GM06990 (cell line): ENCODE data around the gene TMEM98.

Source experiments
- DNase-seq: peaks from one replicate; pipeline ENCODE4 v3.0.0-alpha.2; 2011; ENCODE audit not compliant: insufficient read length; ENCODE audit errors: extremely low read depth
- H3K27me3 ChIP-seq: replicated peaks from 2 replicates; pipeline ENCODE4 v1.6.0; 2011; ENCODE audit warnings: low read length; ENCODE audit not compliant: control insufficient read depth, insufficient read depth
- H3K36me3 ChIP-seq: 2 replicates; pipeline ENCODE4 v1.5.1; 2011; ENCODE audit warnings: low read length; ENCODE audit not compliant: control insufficient read depth, insufficient read depth
- H3K4me3 ChIP-seq: replicated peaks from 2 replicates; pipeline ENCODE4 v1.5.1; 2011; ENCODE audit warnings: low read depth, mild to moderate bottlenecking, control low read depth, low read length
- TF ChIP-seq, protein P1 (sequence below): IDR thresholded peaks from 2 replicates; pipeline ENCODE4 v1.5.1; 2011; ENCODE audit warnings: low read length, control low read depth, mild to moderate bottlenecking, inconsistent platforms; ENCODE audit not compliant: insufficient read depth, poor library complexity, severe bottlenecking

The TMEM98 gene

DNA sequence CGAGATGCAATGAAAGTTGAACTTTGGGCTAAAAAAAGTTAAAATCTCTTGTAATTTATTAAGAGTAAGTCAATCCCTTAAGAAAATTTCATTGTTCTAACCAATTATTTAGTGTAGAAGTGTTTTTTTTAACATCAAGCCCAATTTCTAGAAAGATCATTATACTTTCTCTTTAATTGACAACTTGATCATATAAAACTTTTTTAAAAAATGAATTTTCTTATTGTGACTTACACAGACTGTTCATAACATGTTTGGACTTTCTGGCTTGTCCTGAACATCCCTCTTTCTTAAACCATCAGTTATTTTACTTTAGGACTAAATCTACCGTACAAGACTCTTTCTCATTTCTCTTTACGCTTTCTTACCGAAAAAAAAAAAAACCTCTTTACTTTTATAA, 26.2 kb upstream of the TMEM98 start:
- H3K27me3 ChIP-seq, result no peaks in the 10 kb centered on the region; the same call in 1 of the 2 replicates
- TF ChIP-seq, protein P1, sequence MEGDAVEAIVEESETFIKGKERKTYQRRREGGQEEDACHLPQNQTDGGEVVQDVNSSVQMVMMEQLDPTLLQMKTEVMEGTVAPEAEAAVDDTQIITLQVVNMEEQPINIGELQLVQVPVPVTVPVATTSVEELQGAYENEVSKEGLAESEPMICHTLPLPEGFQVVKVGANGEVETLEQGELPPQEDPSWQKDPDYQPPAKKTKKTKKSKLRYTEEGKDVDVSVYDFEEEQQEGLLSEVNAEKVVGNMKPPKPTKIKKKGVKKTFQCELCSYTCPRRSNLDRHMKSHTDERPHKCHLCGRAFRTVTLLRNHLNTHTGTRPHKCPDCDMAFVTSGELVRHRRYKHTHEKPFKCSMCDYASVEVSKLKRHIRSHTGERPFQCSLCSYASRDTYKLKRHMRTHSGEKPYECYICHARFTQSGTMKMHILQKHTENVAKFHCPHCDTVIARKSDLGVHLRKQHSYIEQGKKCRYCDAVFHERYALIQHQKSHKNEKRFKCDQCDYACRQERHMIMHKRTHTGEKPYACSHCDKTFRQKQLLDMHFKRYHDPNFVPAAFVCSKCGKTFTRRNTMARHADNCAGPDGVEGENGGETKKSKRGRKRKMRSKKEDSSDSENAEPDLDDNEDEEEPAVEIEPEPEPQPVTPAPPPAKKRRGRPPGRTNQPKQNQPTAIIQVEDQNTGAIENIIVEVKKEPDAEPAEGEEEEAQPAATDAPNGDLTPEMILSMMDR, result no peak
- no peak for DNase-seq
- no peaks in the 10 kb centered on the region for H3K36me3 ChIP-seq
- H3K4me3 ChIP-seq, result no peak overlapping the region

DNA sequence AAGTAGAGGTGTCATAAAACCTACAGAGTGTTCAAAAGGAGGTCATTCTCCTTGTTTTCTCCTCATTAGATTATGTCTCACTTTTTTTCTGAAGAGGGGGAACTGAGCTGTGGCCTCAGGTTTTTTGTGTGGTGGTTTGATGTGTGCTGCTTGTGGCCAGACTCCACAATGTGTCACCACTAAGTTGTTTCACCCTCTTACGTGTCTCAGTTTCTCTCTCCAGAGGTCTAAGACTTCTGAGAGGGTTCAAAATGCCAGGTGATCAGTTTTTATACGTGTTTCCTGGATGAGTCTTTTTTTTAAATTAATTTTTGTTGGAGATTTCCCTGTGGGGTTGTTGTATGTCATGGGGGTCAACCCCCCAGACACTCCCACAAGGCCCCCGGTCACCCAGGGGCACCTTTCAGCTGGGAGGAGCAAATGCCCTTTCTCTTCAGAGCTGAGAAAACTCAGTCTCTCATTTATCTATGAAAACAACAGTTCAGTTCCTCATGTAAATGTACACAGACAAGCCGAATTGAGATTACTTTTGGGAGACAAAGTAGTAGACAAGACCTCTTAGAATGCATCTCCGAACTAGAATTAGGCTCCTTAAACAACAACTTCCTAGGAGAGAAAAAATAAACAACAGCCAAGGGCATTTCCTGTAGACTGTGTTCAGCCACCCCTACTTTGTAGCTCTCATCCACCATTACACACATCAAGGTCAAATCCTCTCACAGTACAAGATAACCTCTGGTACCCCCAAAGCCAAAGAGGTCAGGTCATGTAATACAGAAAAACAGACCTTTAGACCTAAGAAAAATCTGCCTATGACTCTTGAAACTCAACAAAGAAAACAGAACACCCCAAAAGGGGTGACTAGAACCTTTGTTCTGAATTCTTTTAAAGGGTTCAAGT, 23.9 kb upstream of the TMEM98 start:
- no peak for DNase-seq
- H3K4me3 ChIP-seq, result no peak overlapping the region
- H3K27me3 ChIP-seq, result no peaks in the 10 kb centered on the region
- H3K36me3 ChIP-seq, result no peaks in the 10 kb centered on the region
- TF ChIP-seq, protein P1, result no peak

DNA sequence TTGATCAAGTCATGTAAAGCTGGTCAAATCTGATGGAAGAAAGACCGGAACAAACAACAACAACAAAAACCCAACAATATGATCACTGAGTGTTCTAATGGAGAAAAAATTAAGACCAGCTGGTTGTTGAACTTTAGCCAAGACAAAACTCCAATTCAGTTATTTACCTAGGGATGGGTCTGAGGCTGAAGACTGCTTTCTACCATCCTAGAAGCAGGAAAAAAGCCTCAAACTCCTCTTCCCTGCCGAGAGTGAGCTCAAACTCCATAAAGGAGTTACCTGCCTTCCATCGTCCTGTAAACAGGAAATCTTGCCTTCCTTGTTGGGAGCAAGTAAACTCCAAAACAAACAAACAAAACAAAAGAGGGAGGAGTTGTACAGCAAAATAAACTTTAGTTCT, 23.1 kb upstream of the TMEM98 start:
- H3K4me3 ChIP-seq, result no peak overlapping the region
- no peak for DNase-seq
- TF ChIP-seq, protein P1, result no peak
- no peaks in the 10 kb centered on the region for H3K36me3 ChIP-seq
- no peaks in the 10 kb centered on the region for H3K27me3 ChIP-seq

DNA sequence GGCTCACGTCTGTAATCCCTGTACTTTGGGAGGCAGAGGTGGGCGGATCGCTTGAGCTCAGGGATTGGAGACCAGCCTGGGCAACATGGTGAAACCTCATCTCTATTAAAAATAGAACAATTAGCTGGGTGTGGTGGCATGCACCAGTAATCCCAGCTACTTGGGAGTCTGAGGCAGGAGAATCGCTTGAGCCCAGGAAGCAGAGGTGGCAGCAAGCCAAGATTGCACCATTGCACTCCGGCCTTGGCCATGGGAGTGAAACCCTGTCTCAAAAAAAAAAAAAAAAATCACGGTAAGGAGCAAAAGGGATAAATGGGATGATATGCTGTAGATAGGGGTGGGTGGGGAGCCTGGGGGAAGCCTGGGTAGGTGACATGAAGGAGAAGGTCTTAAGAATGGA, 20.4 kb upstream of the TMEM98 start:
- Histone ChIP-seq H3K36me3 (no peaks in the 10 kb centered on the region), H3K4me3 (no peak overlapping the region), H3K27me3 (no peaks in the 10 kb centered on the region; the same call in 1 of the 2 replicates)
- no peak for DNase-seq
- TF ChIP-seq, protein P1, result no peak

DNA sequence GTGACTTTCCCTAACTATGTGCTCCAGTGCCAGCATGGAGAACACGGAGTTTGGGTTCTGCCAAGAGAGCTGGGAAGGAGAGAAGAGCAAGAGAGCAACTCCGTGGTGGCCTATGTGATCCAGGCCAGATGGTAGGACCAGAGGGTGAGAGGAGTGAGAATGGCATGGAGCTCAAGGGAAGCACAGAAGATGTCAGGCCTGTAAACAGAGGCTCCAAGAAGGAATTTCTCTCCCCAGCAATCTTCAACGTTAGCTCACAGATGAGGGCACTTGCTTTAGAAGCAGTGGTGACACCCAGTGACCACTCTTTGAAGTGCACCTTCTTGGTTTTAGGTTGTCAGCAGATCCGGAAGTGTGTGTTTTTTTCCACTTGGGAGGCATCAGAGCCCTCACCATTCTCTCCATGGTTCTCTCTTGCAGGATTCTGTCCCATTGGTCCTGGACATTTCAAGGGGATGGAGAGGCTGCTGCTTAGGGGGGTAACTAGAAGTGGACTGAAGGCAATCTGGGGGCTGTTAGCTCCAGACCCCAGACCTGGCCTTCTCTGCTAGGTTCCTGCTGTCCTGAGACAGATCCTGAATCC, 18.1 kb upstream of the TMEM98 start:
- TF ChIP-seq, protein P1, result peak; percentile 78
- Histone ChIP-seq H3K36me3 (no peaks in the 10 kb centered on the region), H3K27me3 (no peaks in the 10 kb centered on the region; the same call in 1 of the 2 replicates), H3K4me3 (no peak overlapping the region)
- peak; percentile 28 for DNase-seq
